Mesendoderm (in vitro differentiated cells): ENCODE data around the gene CYRIA.

ENCODE experiments used
- DNase-seq: peaks from one replicate; pipeline ENCODE4 v3.0.0; 2013
- H2AK5ac ChIP-seq: 2 replicates; pipeline ENCODE4 v1.6.1; 2013; ENCODE audit warnings: low read length, inconsistent platforms
- H2BK120ac ChIP-seq: 2 replicates; pipeline ENCODE4 v1.6.1; 2013; ENCODE audit warnings: low read depth, mild to moderate bottlenecking, low read length, moderate library complexity, mixed read lengths
- H2BK15ac ChIP-seq: replicated peaks from 2 replicates; pipeline ENCODE4 v1.6.1; 2013; ENCODE audit warnings: low read depth, mild to moderate bottlenecking, moderate library complexity
- H2BK5ac ChIP-seq: 2 replicates; pipeline ENCODE4 v1.6.1; 2013; ENCODE audit warnings: low read length, inconsistent platforms
- H3K18ac ChIP-seq: 2 replicates; pipeline ENCODE4 v1.6.1; 2013; ENCODE audit warnings: mild to moderate bottlenecking, low read length, mixed read lengths
- H3K23ac ChIP-seq: one replicate; pipeline ENCODE4 v1.6.1; 2013; ENCODE audit warnings: low read length
- H3K27ac ChIP-seq: 2 replicates; pipeline ENCODE4 v1.5.1; 2013; ENCODE audit warnings: low read depth, mild to moderate bottlenecking, inconsistent platforms, low read length, moderate library complexity
- H3K27me3 ChIP-seq: 2 replicates; pipeline ENCODE4 v1.6.1; 2013; ENCODE audit warnings: low read length, control low read depth, mild to moderate bottlenecking, inconsistent platforms; ENCODE audit not compliant: insufficient read depth, poor library complexity
- H3K36me3 ChIP-seq: 2 replicates; pipeline ENCODE4 v1.6.1; 2013; ENCODE audit warnings: low read length, inconsistent platforms; ENCODE audit not compliant: control insufficient read depth, insufficient read depth
- H3K4ac ChIP-seq: one replicate; pipeline ENCODE4 v1.6.1; 2013; ENCODE audit warnings: low read depth, mild to moderate bottlenecking, low read length, moderate library complexity
- H3K4me1 ChIP-seq: 2 replicates; pipeline ENCODE4 v1.6.1; 2013; ENCODE audit warnings: low read depth, low read length, inconsistent platforms; ENCODE audit not compliant: control insufficient read depth
- H3K4me2 ChIP-seq: 2 replicates; pipeline ENCODE4 v1.6.1; 2013; ENCODE audit warnings: low read length
- H3K4me3 ChIP-seq: 2 replicates; pipeline ENCODE4 v1.5.1; 2013; ENCODE audit warnings: mild to moderate bottlenecking, low read length
- H3K56ac ChIP-seq: one replicate; pipeline ENCODE4 v1.6.1; 2013; ENCODE audit warnings: low read length
- H3K79me1 ChIP-seq: 2 replicates; pipeline ENCODE4 v1.6.1; 2013; ENCODE audit warnings: low read length, inconsistent platforms
- H3K79me2 ChIP-seq: 2 replicates; pipeline ENCODE4 v1.6.1; 2013; ENCODE audit warnings: mild to moderate bottlenecking, low read length; ENCODE audit not compliant: control insufficient read depth, insufficient read depth
- H3K9ac ChIP-seq: 2 replicates; pipeline ENCODE4 v1.6.1; 2013; ENCODE audit warnings: low read length, inconsistent platforms
- H4K5ac ChIP-seq: one replicate; pipeline ENCODE4 v1.6.1; 2013; ENCODE audit warnings: low read length
- H4K8ac ChIP-seq: one replicate; pipeline ENCODE4 v1.6.1; 2013; ENCODE audit warnings: low read depth, mild to moderate bottlenecking, control low read depth, low read length, moderate library complexity
- WGBS: extraction: QIAGEN DNeasy Blood & Tissue Kit; methylation state at CpG from one replicate; pipeline ENCODE4 v1.1.7; 2013; ENCODE audit warnings: low lambda C conversion rate, missing lambda C conversion rate; ENCODE audit not compliant: insufficient coverage; ENCODE audit errors: extremely low coverage; 5-methylcytosine and 5-hydroxymethylcytosine counted together

Gene CYRIA

DNA sequence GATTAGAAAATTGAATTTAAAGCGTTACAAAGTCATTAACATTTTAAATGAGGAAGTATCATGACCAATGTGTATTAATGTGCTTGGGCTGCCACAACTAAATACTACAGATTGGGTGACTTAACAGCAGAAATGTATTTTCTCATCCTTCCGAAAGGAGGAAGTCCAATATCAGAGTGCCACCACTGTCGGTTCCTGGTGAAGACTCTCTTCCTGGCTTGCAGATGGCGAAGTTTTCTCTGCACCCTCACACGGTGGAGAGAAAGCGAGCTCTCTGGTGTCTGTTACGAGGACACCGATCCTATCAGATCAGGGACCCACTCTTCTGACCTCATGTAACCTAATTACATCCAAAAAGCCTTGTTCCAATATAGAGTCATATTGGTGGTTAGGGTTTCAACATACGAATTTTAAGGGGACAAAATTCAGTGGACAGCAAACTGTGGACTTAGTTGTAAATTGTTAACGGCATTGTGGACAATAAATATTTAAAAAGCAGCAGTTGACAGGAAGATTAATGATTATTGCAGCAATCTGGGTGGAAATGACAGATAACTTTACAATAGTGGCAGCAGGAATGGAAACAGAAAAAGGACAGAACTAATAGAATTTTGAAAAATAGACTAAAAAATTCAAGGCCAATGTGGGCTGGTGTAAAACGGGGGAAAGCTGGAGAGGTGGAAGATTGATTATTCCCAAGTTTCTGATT is 35.1 kb upstream of the CYRIA start:
- H2AK5ac ChIP-seq = no peak overlapping the region
- no CpG with 5 or more reads among the region's 11 CpGs for WGBS
- no peak overlapping the region for H2BK5ac ChIP-seq
- H3K79me1 ChIP-seq = no peaks in the 10 kb centered on the region
- H3K4me1 ChIP-seq = no peaks in the 10 kb centered on the region
- H4K5ac ChIP-seq = no peak overlapping the region
- H3K4me3 ChIP-seq = no peak overlapping the region
- no peak overlapping the region for H3K56ac ChIP-seq
- H2BK15ac ChIP-seq = no peak overlapping the region
- no peak overlapping the region for H3K4me2 ChIP-seq
- no peak overlapping the region for H3K4ac ChIP-seq
- H3K18ac ChIP-seq = no peak overlapping the region
- no peaks in the 10 kb centered on the region for H3K27me3 ChIP-seq
- H4K8ac ChIP-seq = no peak overlapping the region
- H2BK120ac ChIP-seq = no peak overlapping the region
- no peak overlapping the region for H3K23ac ChIP-seq
- no peaks in the 10 kb centered on the region for H3K79me2 ChIP-seq
- no peaks in the 10 kb centered on the region for H3K36me3 ChIP-seq
- H3K9ac ChIP-seq = no peak overlapping the region
- no peak for DNase-seq
- no peak overlapping the region for H3K27ac ChIP-seq

DNA sequence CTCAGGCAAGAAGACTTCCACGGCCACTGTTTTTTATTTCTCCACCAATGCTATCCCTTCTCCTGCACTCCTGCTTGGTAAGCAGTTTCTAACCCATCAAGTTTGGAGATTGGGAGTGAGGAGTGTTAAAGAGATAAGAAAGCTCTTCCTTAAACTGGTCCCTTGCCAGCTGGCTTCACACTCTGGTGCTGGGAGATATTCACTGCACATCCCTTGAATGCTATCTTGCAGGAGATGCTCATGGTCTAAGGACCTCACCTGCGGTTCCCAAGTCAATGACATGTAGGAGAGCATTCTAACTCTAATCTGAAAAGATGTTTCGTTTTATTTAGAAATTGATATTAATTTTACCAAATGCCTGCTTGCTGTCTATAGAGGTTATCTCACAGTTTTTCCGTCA is 28.2 kb upstream of the CYRIA start:
- Histone ChIP-seq H3K79me2 (no peaks in the 10 kb centered on the region), H2BK15ac (no peak overlapping the region), H3K56ac (no peak overlapping the region), H2BK5ac (no peak overlapping the region), H3K4ac (no peak overlapping the region), H2BK120ac (no peak overlapping the region), H3K9ac (no peak overlapping the region), H3K27ac (no peak overlapping the region), H3K18ac (no peak overlapping the region), H3K4me2 (no peak overlapping the region), H3K23ac (no peak overlapping the region), H3K27me3 (no peaks in the 10 kb centered on the region), H3K4me3 (no peak overlapping the region), H4K8ac (no peak overlapping the region), H3K79me1 (no peaks in the 10 kb centered on the region), H3K36me3 (no peaks in the 10 kb centered on the region), H3K4me1 (no peaks in the 10 kb centered on the region), H2AK5ac (no peak overlapping the region), H4K5ac (no peak overlapping the region)
- no CpG with 5 or more reads among the region's 4 CpGs for WGBS
- peak; percentile 34 for DNase-seq

GRCh38 chr2:16691261-16691660 is 25.6 kb upstream of the CYRIA start:
- H3K79me1 ChIP-seq = no peaks in the 10 kb centered on the region
- H3K4ac ChIP-seq = no peak overlapping the region
- no peak overlapping the region for H3K18ac ChIP-seq
- WGBS = no CpG with 5 or more reads among the region's 7 CpGs
- H3K36me3 ChIP-seq = no peaks in the 10 kb centered on the region
- no peak overlapping the region for H3K56ac ChIP-seq
- H3K79me2 ChIP-seq = no peaks in the 10 kb centered on the region
- H4K5ac ChIP-seq = no peak overlapping the region
- H3K9ac ChIP-seq = no peak overlapping the region
- H2BK15ac ChIP-seq = no peak overlapping the region
- no peaks in the 10 kb centered on the region for H3K27me3 ChIP-seq
- no peak for DNase-seq
- H3K23ac ChIP-seq = no peak overlapping the region
- no peaks in the 10 kb centered on the region for H3K4me1 ChIP-seq
- no peak overlapping the region for H2AK5ac ChIP-seq
- no peak overlapping the region for H4K8ac ChIP-seq
- H3K4me3 ChIP-seq = no peak overlapping the region
- no peak overlapping the region for H3K27ac ChIP-seq
- H3K4me2 ChIP-seq = no peak overlapping the region
- no peak overlapping the region for H2BK5ac ChIP-seq
- no peak overlapping the region for H2BK120ac ChIP-seq

- Histone ChIP-seq H3K4me2 (no peak overlapping the region), H3K27ac (no peak overlapping the region), H4K5ac (no peak overlapping the region), H3K9ac (no peak overlapping the region), H3K36me3 (no peaks in the 10 kb centered on the region), H2AK5ac (no peak overlapping the region), H3K23ac (no peak overlapping the region), H3K56ac (no peak overlapping the region), H3K4ac (no peak overlapping the region), H3K79me1 (no peaks in the 10 kb centered on the region), H3K79me2 (no peaks in the 10 kb centered on the region), H2BK5ac (no peak overlapping the region), H3K4me1 (no peaks in the 10 kb centered on the region), H3K27me3 (no peaks in the 10 kb centered on the region), H2BK15ac (no peak overlapping the region), H2BK120ac (no peak overlapping the region), H3K18ac (no peak overlapping the region), H4K8ac (no peak overlapping the region), H3K4me3 (no peak overlapping the region)
- no peak for DNase-seq
- WGBS = no CpG with 5 or more reads among the region's 4 CpGs
Measured at GRCh38 chr2:16687955-16688354, 22.3 kb upstream of the CYRIA start.

GRCh38 chr2:16687222-16687621 is 21.6 kb upstream of the CYRIA start:
- no peak overlapping the region for H2BK120ac ChIP-seq
- H2BK5ac ChIP-seq = no peak overlapping the region
- no peak overlapping the region for H2AK5ac ChIP-seq
- H3K4me2 ChIP-seq = no peak overlapping the region
- H2BK15ac ChIP-seq = no peak overlapping the region
- H3K9ac ChIP-seq = no peak overlapping the region
- no peak overlapping the region for H4K8ac ChIP-seq
- no peaks in the 10 kb centered on the region for H3K79me2 ChIP-seq
- no peak overlapping the region for H3K4ac ChIP-seq
- no peak for DNase-seq
- H3K36me3 ChIP-seq = no peaks in the 10 kb centered on the region
- no peak overlapping the region for H3K18ac ChIP-seq
- no peaks in the 10 kb centered on the region for H3K27me3 ChIP-seq
- no CpG with 5 or more reads among the region's 1 CpG for WGBS
- no peak overlapping the region for H4K5ac ChIP-seq
- no peaks in the 10 kb centered on the region for H3K79me1 ChIP-seq
- H3K27ac ChIP-seq = no peak overlapping the region
- H3K4me1 ChIP-seq = no peaks in the 10 kb centered on the region
- no peak overlapping the region for H3K4me3 ChIP-seq
- H3K23ac ChIP-seq = no peak overlapping the region
- H3K56ac ChIP-seq = no peak overlapping the region

DNA sequence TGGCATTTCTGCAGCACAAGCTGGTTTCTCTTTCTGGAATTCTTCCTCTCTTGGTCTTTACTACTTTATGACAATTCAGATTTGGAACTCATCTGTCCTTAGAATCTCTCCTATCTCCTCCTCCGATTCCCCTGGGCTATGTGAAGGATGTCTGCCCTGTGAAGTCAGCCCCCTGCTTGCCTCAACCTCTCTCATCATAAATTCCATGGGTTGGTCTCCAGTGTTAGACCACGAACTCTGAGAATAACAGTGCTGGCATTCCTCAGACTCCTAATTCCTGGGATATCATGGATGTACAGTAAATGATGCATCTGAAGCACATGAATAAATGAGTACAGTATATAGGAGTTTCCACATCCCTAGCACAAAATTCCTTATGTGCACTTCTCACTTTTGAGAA is 21.0 kb upstream of the CYRIA start:
- Histone ChIP-seq H4K8ac (no peak overlapping the region), H3K36me3 (no peaks in the 10 kb centered on the region), H3K79me1 (no peaks in the 10 kb centered on the region), H3K4me2 (no peak overlapping the region), H2BK120ac (no peak overlapping the region), H3K4ac (no peak overlapping the region), H3K27ac (no peak overlapping the region), H3K4me1 (no peaks in the 10 kb centered on the region), H3K79me2 (no peaks in the 10 kb centered on the region), H3K9ac (no peak overlapping the region), H2AK5ac (no peak overlapping the region), H3K27me3 (no peaks in the 10 kb centered on the region), H2BK15ac (no peak overlapping the region), H3K23ac (no peak overlapping the region), H3K4me3 (no peak overlapping the region), H2BK5ac (no peak overlapping the region), H3K18ac (no peak overlapping the region), H4K5ac (no peak overlapping the region), H3K56ac (no peak overlapping the region)
- no peak for DNase-seq
- no CpG with 5 or more reads among the region's 2 CpGs for WGBS
